ENCODE data around the gene TMEM231. TPM values are rescaled to one million over a fixed set of nuclear protein-coding genes. Genes with fewer than 3 reads are reported as not detected.
"Not testable (repeated sequence)": the region's sequence is repeated elsewhere in the genome, so short reads cannot be mapped to it uniquely, and the experiment has no call there.

TMEM231 gene
- total RNA-seq, 1 donor from 2014 or later, result 6.9 TPM

GRCh38 chr16:75593308-75593707, 37.3 kb upstream of the TMEM231 start:
- Histone ChIP-seq H3K9me3 (no peaks in the 10 kb centered on the region), H3K4me1 (peaks cover 8% of the 10 kb centered on the region), H3K27ac (no peak overlapping the region), H3K36me3 (peaks cover 0 to 13% of the 10 kb centered on the region in 2 donors), H3K4me3 (no peak overlapping the region), H3K27me3 (no peaks in the 10 kb centered on the region)
- TF ChIP-seq POLR2AphosphoS5 (IDR thresholded peaks at IDR 0.05; ENCODE audit: insufficient read depth in 1 of 2, low read depth in 1 of 2) (no peak), POLR2A (IDR thresholded peaks at IDR 0.05) (no peak)
- no peak for DNase-seq (ENCODE audit: extremely low spot score in 2 of 2)
- intact Hi-C loops (cut with DNase I), result no loop called here

- H3K9me3 ChIP-seq; H3K27me3 ChIP-seq; intact Hi-C loops (cut with DNase I); H3K4me1 ChIP-seq; H3K27ac ChIP-seq; DNase-seq (ENCODE audit: extremely low spot score in 2 of 2); H3K4me3 ChIP-seq; H3K36me3 ChIP-seq: not testable (repeated sequence)
Observed at GRCh38 chr16:75591927-75592326, 35.9 kb upstream of the TMEM231 start.

- TF ChIP-seq POLR2A (IDR thresholded peaks at IDR 0.05), result no peak
- no peak for TF ChIP-seq CTCF (IDR thresholded peaks at IDR 0.05)
- TF ChIP-seq POLR2AphosphoS5 (IDR thresholded peaks at IDR 0.05; ENCODE audit: insufficient read depth in 1 of 2, low read depth in 1 of 2), result no peak
- intact Hi-C loops (cut with DNase I), result no loop called here
- Histone ChIP-seq H3K4me3 (no peak overlapping the region), H3K4me1 (peaks cover 8% of the 10 kb centered on the region), H3K9me3 (no peaks in the 10 kb centered on the region), H3K27me3 (no peaks in the 10 kb centered on the region), H3K27ac (peak overlapping the region; percentile 4), H3K36me3 (no peaks in the 10 kb centered on the region)
- no peak for DNase-seq (ENCODE audit: extremely low spot score in 2 of 2)
Observed at GRCh38 chr16:75590920-75591843, 35.1 kb upstream of the TMEM231 start.

GRCh38 chr16:75589306-75589705, 33.3 kb upstream of the TMEM231 start:
- TF ChIP-seq CTCF (IDR thresholded peaks at IDR 0.05) (no peak), POLR2A (IDR thresholded peaks at IDR 0.05) (no peak), POLR2AphosphoS5 (IDR thresholded peaks at IDR 0.05; ENCODE audit: insufficient read depth in 1 of 2, low read depth in 1 of 2) (no peak)
- Histone ChIP-seq H3K36me3 (no peaks in the 10 kb centered on the region), H3K27ac (no peak overlapping the region), H3K4me3 (no peak overlapping the region), H3K4me1 (peaks cover 8% of the 10 kb centered on the region), H3K9me3 (no peaks in the 10 kb centered on the region), H3K27me3 (no peaks in the 10 kb centered on the region)
- DNase-seq (ENCODE audit: extremely low spot score in 2 of 2), result no peak
- intact Hi-C loops (cut with DNase I), result no loop called here

- no peak overlapping the region for H3K27ac ChIP-seq
- DNase-seq (ENCODE audit: extremely low spot score in 2 of 2), result no peak
Observed at GRCh38 chr16:75588716-75589115, 32.7 kb upstream of the TMEM231 start.

More at GRCh38 chr16:75588716-75589115, 32.7 kb upstream of the TMEM231 start:
- Histone ChIP-seq H3K27me3 (no peaks in the 10 kb centered on the region), H3K9me3 (no peaks in the 10 kb centered on the region), H3K36me3 (no peaks in the 10 kb centered on the region), H3K4me3 (no peak overlapping the region), H3K4me1 (peaks cover 8% of the 10 kb centered on the region)
- intact Hi-C loops (cut with DNase I), result no loop called here
- no peak for TF ChIP-seq POLR2A (IDR thresholded peaks at IDR 0.05)
- no peak for TF ChIP-seq POLR2AphosphoS5 (IDR thresholded peaks at IDR 0.05; ENCODE audit: insufficient read depth in 1 of 2, low read depth in 1 of 2)
- no peak for TF ChIP-seq CTCF (IDR thresholded peaks at IDR 0.05)

All from vagina (tissue), 2 donors.